OCI-LY3 (cell line): ENCODE results near the gene PLP1.

Experiments used
- H2AFZ ChIP-seq: fragments of 200-600, 300-600 bp; shearing (Covaris generic); 2 replicates; pipeline ENCODE4 v1.6.0; 2014; ENCODE audit warnings: antibody characterized with exemption, low read depth, low read length
- H3K27ac ChIP-seq: fragments of 200-600, 300-600 bp; sonication (generic); 2 replicates; pipeline ENCODE4 v1.5.1; 2014; ENCODE audit warnings: mild to moderate bottlenecking, low read length, moderate library complexity, mixed read lengths
- H3K27me3 ChIP-seq: fragments of 200-600, 300-600 bp; sonication (generic); 2 replicates; pipeline ENCODE4 v1.6.1; 2014; ENCODE audit warnings: low read depth, low read length, mixed read lengths
- H3K36me3 ChIP-seq: fragments of 200-600, 300-600 bp; sonication (generic); replicated peaks from 2 replicates; pipeline ENCODE3; 2014; ENCODE audit warnings: low read depth, low read length, mixed read lengths
- H3K4me1 ChIP-seq: fragments of 300-600, 200-600 bp; sonication (generic); 2 replicates; pipeline ENCODE4 v1.6.1; 2014; ENCODE audit warnings: low read length, mixed read lengths
- H3K4me2 ChIP-seq: fragments of 200-600, 300-600 bp; sonication (generic); 2 replicates; pipeline ENCODE4 v1.6.1; 2014; ENCODE audit warnings: low read length, mixed read lengths
- H3K4me3 ChIP-seq: fragments of 300-600, 200-600 bp; sonication (generic); 2 replicates; pipeline ENCODE4 v1.5.1; 2014; ENCODE audit warnings: antibody characterized with exemption, mild to moderate bottlenecking, low read length, moderate library complexity
- H3K79me2 ChIP-seq: fragments of 300-600, 200-600 bp; shearing (Covaris generic); 2 replicates; pipeline ENCODE4 v1.6.1; 2014; ENCODE audit warnings: mild to moderate bottlenecking, low read length, mixed read lengths
- H3K9ac ChIP-seq: fragments of 300-600, 200-600 bp; shearing (Covaris generic); 2 replicates; pipeline ENCODE4 v1.6.0; 2014; ENCODE audit warnings: mild to moderate bottlenecking, low read length, moderate library complexity
- H3K9me3 ChIP-seq: fragments of 200-600, 300-600 bp; shearing (Covaris generic); 2 replicates; pipeline ENCODE4 v1.6.1; 2014; ENCODE audit warnings: low read length, mixed read lengths; ENCODE audit not compliant: insufficient read depth
- H4K20me1 ChIP-seq: fragments of 200-600, 300-600 bp; sonication (generic); 2 replicates; pipeline ENCODE4 v1.6.1; 2016; ENCODE audit warnings: low read length, mixed read lengths; ENCODE audit not compliant: insufficient read depth
- EZH2phosphoT487 ChIP-seq: fragments of 200-600 bp; shearing (Covaris generic); IDR thresholded peaks from 2 replicates; pipeline ENCODE4 v1.6.1; 2018; ENCODE audit warnings: antibody characterized with exemption, mixed run types, low read depth
- TF ChIP-seq, protein P1 (sequence below): fragments of 200-600, 300-600 bp; sonication (generic); IDR thresholded peaks from 2 replicates; pipeline ENCODE4 v1.5.1; 2014; ENCODE audit warnings: antibody characterized with exemption, low read length, low read depth

PLP1 gene

DNA sequence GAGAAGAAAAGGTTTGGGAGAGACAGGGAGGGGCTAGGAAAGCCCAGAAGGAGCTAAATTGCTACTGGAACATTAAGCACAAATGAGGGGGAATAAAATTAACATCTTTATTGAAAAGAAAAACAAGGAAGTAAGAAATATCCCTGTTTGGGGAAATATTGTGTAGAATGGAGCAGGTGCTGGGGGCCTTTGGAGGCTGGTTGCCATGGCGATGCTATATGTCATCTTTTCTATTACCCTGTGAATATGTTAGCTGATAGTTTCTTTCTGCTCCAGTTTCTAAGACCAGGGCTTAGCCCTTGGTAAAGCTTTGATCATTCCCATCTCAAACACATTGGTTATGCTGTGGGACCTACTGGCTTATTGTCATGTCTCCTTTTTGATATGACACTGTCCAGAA lies 37.2 kb upstream of the PLP1 start:
- 0 out of 2 replicates have a peak, but pooled peaks cover under 1% of the 10 kb centered on the region for H3K27me3 ChIP-seq
- no peak overlapping the region for H3K4me3 ChIP-seq
- TF ChIP-seq, protein P1, sequence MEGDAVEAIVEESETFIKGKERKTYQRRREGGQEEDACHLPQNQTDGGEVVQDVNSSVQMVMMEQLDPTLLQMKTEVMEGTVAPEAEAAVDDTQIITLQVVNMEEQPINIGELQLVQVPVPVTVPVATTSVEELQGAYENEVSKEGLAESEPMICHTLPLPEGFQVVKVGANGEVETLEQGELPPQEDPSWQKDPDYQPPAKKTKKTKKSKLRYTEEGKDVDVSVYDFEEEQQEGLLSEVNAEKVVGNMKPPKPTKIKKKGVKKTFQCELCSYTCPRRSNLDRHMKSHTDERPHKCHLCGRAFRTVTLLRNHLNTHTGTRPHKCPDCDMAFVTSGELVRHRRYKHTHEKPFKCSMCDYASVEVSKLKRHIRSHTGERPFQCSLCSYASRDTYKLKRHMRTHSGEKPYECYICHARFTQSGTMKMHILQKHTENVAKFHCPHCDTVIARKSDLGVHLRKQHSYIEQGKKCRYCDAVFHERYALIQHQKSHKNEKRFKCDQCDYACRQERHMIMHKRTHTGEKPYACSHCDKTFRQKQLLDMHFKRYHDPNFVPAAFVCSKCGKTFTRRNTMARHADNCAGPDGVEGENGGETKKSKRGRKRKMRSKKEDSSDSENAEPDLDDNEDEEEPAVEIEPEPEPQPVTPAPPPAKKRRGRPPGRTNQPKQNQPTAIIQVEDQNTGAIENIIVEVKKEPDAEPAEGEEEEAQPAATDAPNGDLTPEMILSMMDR, result no peak
- TF ChIP-seq EZH2phosphoT487, result no peak
- no peaks in the 10 kb centered on the region for H3K79me2 ChIP-seq
- peaks cover 2% of the 10 kb centered on the region; the same call in 1 of the 2 replicates for H3K4me1 ChIP-seq
- H3K9ac ChIP-seq, result no peak overlapping the region
- no peaks in the 10 kb centered on the region for H3K36me3 ChIP-seq
- no peaks in the 10 kb centered on the region for H3K9me3 ChIP-seq
- no peak overlapping the region for H2AFZ ChIP-seq
- H4K20me1 ChIP-seq, result no peaks in the 10 kb centered on the region
- H3K27ac ChIP-seq, result no peak overlapping the region
- no peak overlapping the region for H3K4me2 ChIP-seq

DNA sequence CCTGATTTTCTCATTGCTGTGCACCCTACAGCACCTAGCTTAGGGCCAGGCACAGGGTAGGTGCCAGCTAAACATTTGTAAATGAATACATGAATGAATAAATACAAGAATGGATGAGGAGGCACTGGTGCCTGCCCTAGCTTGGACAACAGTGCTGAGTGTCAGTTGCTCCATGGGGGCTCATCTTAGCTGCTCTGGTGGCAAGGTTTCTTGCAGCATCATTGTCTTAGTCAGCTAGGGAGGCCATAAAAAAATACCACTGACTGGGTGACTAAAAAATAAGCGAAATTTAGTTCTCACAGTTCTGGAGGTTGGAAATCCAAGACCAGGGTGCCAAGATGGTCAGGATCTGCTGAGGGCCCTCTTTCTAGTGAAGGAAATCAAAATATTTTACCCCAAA lies 34.8 kb upstream of the PLP1 start:
- no peaks in the 10 kb centered on the region for H4K20me1 ChIP-seq
- no peak overlapping the region for H2AFZ ChIP-seq
- H3K27me3 ChIP-seq, result no peaks in the 10 kb centered on the region
- H3K4me1 ChIP-seq, result peaks cover 2% of the 10 kb centered on the region; the same call in 1 of the 2 replicates
- no peaks in the 10 kb centered on the region for H3K9me3 ChIP-seq
- no peaks in the 10 kb centered on the region for H3K79me2 ChIP-seq
- H3K4me2 ChIP-seq, result no peak overlapping the region
- H3K4me3 ChIP-seq, result no peak overlapping the region
- H3K9ac ChIP-seq, result no peak overlapping the region
- H3K36me3 ChIP-seq, result no peaks in the 10 kb centered on the region
- TF ChIP-seq, protein P1, result no peak
- TF ChIP-seq EZH2phosphoT487, result no peak
- H3K27ac ChIP-seq, result no peak overlapping the region

DNA sequence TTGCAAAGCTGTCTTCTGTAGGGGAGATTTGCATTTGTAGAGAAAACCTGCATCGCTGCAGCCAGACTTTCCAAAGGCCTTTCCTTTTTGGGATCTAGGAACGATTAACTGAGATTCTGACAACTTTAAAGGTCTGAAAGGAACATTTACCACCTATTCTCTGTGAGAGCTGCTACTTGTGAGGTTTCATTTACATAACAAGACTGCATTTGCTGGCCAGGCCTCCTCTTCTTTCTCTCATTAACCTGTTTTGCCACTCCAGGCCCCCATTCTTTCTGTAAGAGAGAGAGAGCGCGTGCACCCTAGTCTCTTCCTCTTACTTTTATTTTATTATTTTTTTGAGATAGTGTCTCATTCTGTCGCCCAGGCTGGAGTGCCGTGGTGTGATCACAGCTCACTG lies 34.3 kb upstream of the PLP1 start:
- Histone ChIP-seq H3K36me3 (no peaks in the 10 kb centered on the region), H3K4me3 (no peak overlapping the region), H3K4me1 (peaks cover 2% of the 10 kb centered on the region; the same call in 1 of the 2 replicates), H3K9ac (no peak overlapping the region), H3K4me2 (no peak overlapping the region), H4K20me1 (no peaks in the 10 kb centered on the region), H2AFZ (no peak overlapping the region), H3K27me3 (no peaks in the 10 kb centered on the region), H3K79me2 (no peaks in the 10 kb centered on the region), H3K9me3 (no peaks in the 10 kb centered on the region), H3K27ac (no peak overlapping the region)
- TF ChIP-seq, protein P1, result no peak
- no peak for TF ChIP-seq EZH2phosphoT487

DNA sequence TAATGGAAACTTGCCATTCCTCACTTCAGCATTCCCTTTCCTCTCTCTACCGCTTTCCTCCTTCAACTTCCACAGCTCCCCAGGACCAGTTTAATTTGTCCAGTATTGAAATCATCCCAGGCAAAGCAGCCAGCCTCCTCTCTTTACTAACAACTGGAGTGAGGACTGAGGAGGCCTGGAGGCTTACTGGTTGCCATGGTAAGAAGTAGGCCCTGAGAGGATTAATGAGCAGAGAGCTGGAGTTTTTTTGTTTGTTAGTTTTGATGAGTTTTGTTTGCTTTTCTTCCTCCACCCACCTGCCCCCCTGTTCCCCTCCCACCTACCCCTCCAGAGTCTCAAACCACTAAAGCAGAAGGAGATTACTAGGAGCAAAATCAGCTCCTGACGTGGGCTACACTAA lies 29.5 kb upstream of the PLP1 start:
- no peaks in the 10 kb centered on the region for H3K79me2 ChIP-seq
- TF ChIP-seq, protein P1, result no peak
- no peak for TF ChIP-seq EZH2phosphoT487
- H3K27ac ChIP-seq, result no peak overlapping the region
- H3K4me3 ChIP-seq, result no peak overlapping the region
- H3K9me3 ChIP-seq, result no peaks in the 10 kb centered on the region
- no peak overlapping the region for H3K9ac ChIP-seq
- no peaks in the 10 kb centered on the region for H4K20me1 ChIP-seq
- no peak overlapping the region for H2AFZ ChIP-seq
- H3K4me2 ChIP-seq, result no peak overlapping the region
- no peaks in the 10 kb centered on the region for H3K36me3 ChIP-seq
- H3K27me3 ChIP-seq, result no peaks in the 10 kb centered on the region
- H3K4me1 ChIP-seq, result no peaks in the 10 kb centered on the region; the same call in 1 of the 2 replicates
